BJ (cell line): ENCODE results near the gene CHN2. TPM values are rescaled to one million over a fixed set of nuclear protein-coding genes. Genes with fewer than 3 reads are reported as not detected.

Experiments
- CTCF ChIA-PET: fragments of 350-600 bp; formaldehyde crosslinking; extraction: SDS; loops from one replicate; lab custom pipeline; 2021; ENCODE audit warnings: antibody characterized with exemption, inconsistent platforms; lab: Yijun Ruan, JAX
- POLR2A ChIA-PET: fragments of 300-600 bp; sonication (Branson Sonifier 250); formaldehyde crosslinking; extraction: SDS; loops from one replicate; lab custom pipeline; 2021; ENCODE audit warnings: antibody characterized with exemption; lab: Charles Lee
- DNase-seq: peaks from one replicate; pipeline ENCODE4 v3.0.0-alpha.2; 2011; ENCODE audit warnings: low read depth
- H3K27me3 ChIP-seq: 2 replicates; pipeline ENCODE4 v1.6.0; 2011; ENCODE audit warnings: low read length; ENCODE audit not compliant: control insufficient read depth, insufficient read depth
- H3K36me3 ChIP-seq: 2 replicates; pipeline ENCODE4 v1.5.1; 2011; ENCODE audit warnings: low read length; ENCODE audit not compliant: control insufficient read depth, insufficient read depth
- H3K4me3 ChIP-seq: 2 replicates; pipeline ENCODE4 v1.5.1; 2011; ENCODE audit warnings: low read depth, mild to moderate bottlenecking, control low read depth, low read length
- CTCF ChIP-seq: IDR thresholded peaks from 2 replicates; pipeline ENCODE4 v1.5.1; 2011; ENCODE audit warnings: low read depth, mild to moderate bottlenecking, control low read depth, inconsistent platforms, low read length, moderate library complexity; ENCODE audit not compliant: insufficient read depth
- polyA plus RNA-seq: library from polyadenylated mRNA; depleted of rRNA; stranded (reverse); fragments of >200 nt; gene quantifications from 2 replicates; pipeline ENCODE4 v1.2.3, GENCODE V29; 2011

Gene CHN2
- polyA plus RNA-seq, 1 experiment = not detected

GRCh38 chr7:29184599-29184998 lies 10.0 kb upstream of the CHN2 start:
- ChIA-PET POLR2A (no interaction called here), CTCF (interaction anchor here (0.7 kb wide), 1 partner anchor 8 kb away, joined by 3 read pairs; no protein-coding TSS in a partner anchor)
- no peak for TF ChIP-seq CTCF
- no peak for DNase-seq
- H3K4me3 ChIP-seq = no peak overlapping the region
- H3K36me3 ChIP-seq = no peaks in the 10 kb centered on the region
- H3K27me3 ChIP-seq = no peaks in the 10 kb centered on the region

GRCh38 chr7:29185613-29186012 lies 9.0 kb upstream of the CHN2 start:
- Histone ChIP-seq H3K4me3 (no peak overlapping the region), H3K27me3 (peaks cover 2% of the 10 kb centered on the region; the same call in 1 of the 2 replicates), H3K36me3 (no peaks in the 10 kb centered on the region)
- no peak for TF ChIP-seq CTCF
- POLR2A ChIA-PET = no interaction called here
- DNase-seq = no peak
- CTCF ChIA-PET = no interaction called here

GRCh38 chr7:29189743-29190201 lies 4.8 kb upstream of the CHN2 start:
- no peaks in the 10 kb centered on the region for H3K36me3 ChIP-seq
- no peak for DNase-seq
- CTCF ChIA-PET = interaction anchor here (0.6 to 4.0 kb wide), 27 partner anchors 8 to 654 kb away, joined by 3 to 34 read pairs (median 4); partner anchors contain the start of gene CPVL
- POLR2A ChIA-PET = no interaction called here
- peak; percentile 87 for TF ChIP-seq CTCF
- H3K27me3 ChIP-seq = peaks cover 9% of the 10 kb centered on the region
- no peak overlapping the region for H3K4me3 ChIP-seq

GRCh38 chr7:29190349-29191045 lies 4.1 kb upstream of the CHN2 start:
- ChIA-PET POLR2A (no interaction called here), CTCF (interaction anchor here (0.6 to 4.0 kb wide), 22 partner anchors 8 to 306 kb away, joined by 3 to 34 read pairs (median 5); partner anchors contain the start of gene CPVL)
- Histone ChIP-seq H3K4me3 (no peak overlapping the region), H3K27me3 (peaks cover 12% of the 10 kb centered on the region), H3K36me3 (no peaks in the 10 kb centered on the region)
- TF ChIP-seq CTCF = no peak
- no peak for DNase-seq

- no peaks in the 10 kb centered on the region for H3K36me3 ChIP-seq
- no peak overlapping the region for H3K4me3 ChIP-seq
- DNase-seq = no peak
- no peak for TF ChIP-seq CTCF
- POLR2A ChIA-PET = no interaction called here
- peaks cover 14% of the 10 kb centered on the region for H3K27me3 ChIP-seq
- CTCF ChIA-PET = interaction anchor here (1.5 kb wide), 1 partner anchor 216 kb away, joined by 6 read pairs; no protein-coding TSS in a partner anchor
Observed at GRCh38 chr7:29192323-29192722, 2.3 kb upstream of the CHN2 start.
